ENCODE data around the gene NME7.

NME7 gene

GRCh38 chr1:169110236-169110635 lies 257.4 kb downstream of the NME7 start:
- peaks cover 30% of the 10 kb centered on the region for H3K4me1 ChIP-seq (ENCODE audit: control insufficient read depth, insufficient read depth, low read length)

GRCh38 chr1:169109561-169110134 lies 257.9 kb downstream of the NME7 start:
- H3K36me3 ChIP-seq (ENCODE audit: control insufficient read depth, insufficient read depth, low read length), result peaks cover 11% of the 10 kb centered on the region
- H3K4me1 ChIP-seq (ENCODE audit: control insufficient read depth, insufficient read depth, low read length), result peaks cover 30% of the 10 kb centered on the region
- peak overlapping the region; percentile 94 for H3K27ac ChIP-seq (ENCODE audit: low read depth, low read length)
- no peaks in the 10 kb centered on the region for H3K27me3 ChIP-seq (ENCODE audit: control insufficient read depth, insufficient read depth, low read length)
- peak overlapping the region; percentile 96 for H3K9ac ChIP-seq (ENCODE audit: low read length)
- peak overlapping the region; percentile 96 for H3K4me3 ChIP-seq (ENCODE audit: low read length)

More at GRCh38 chr1:169110236-169110635, 257.4 kb downstream of the NME7 start:
- Histone ChIP-seq H3K4me3 (ENCODE audit: low read length) (peak overlapping the region; percentile 96), H3K9ac (ENCODE audit: low read length) (no peak overlapping the region), H3K36me3 (ENCODE audit: control insufficient read depth, insufficient read depth, low read length) (peaks cover 11% of the 10 kb centered on the region), H3K27ac (ENCODE audit: low read depth, low read length) (peak overlapping the region; percentile 94), H3K27me3 (ENCODE audit: control insufficient read depth, insufficient read depth, low read length) (no peaks in the 10 kb centered on the region)

GRCh38 chr1:169108863-169109560 lies 258.6 kb downstream of the NME7 start:
- Histone ChIP-seq H3K9ac (ENCODE audit: low read length) (peak overlapping the region; percentile 96), H3K36me3 (ENCODE audit: control insufficient read depth, insufficient read depth, low read length) (peaks cover 11% of the 10 kb centered on the region), H3K27me3 (ENCODE audit: control insufficient read depth, insufficient read depth, low read length) (no peaks in the 10 kb centered on the region), H3K4me3 (ENCODE audit: low read length) (peak overlapping the region; percentile 96), H3K27ac (ENCODE audit: low read depth, low read length) (peak overlapping the region; percentile 94), H3K4me1 (ENCODE audit: control insufficient read depth, insufficient read depth, low read length) (peaks cover 29% of the 10 kb centered on the region)

GRCh38 chr1:169108223-169108622 lies 259.4 kb downstream of the NME7 start:
- Histone ChIP-seq H3K27ac (ENCODE audit: low read depth, low read length) (peak overlapping the region; percentile 94), H3K36me3 (ENCODE audit: control insufficient read depth, insufficient read depth, low read length) (peaks cover 11% of the 10 kb centered on the region), H3K27me3 (ENCODE audit: control insufficient read depth, insufficient read depth, low read length) (no peaks in the 10 kb centered on the region), H3K9ac (ENCODE audit: low read length) (peak overlapping the region; percentile 96), H3K4me3 (ENCODE audit: low read length) (peak overlapping the region; percentile 96), H3K4me1 (ENCODE audit: control insufficient read depth, insufficient read depth, low read length) (peaks cover 26% of the 10 kb centered on the region)

- Histone ChIP-seq H3K4me1 (ENCODE audit: control insufficient read depth, insufficient read depth, low read length) (peaks cover 31% of the 10 kb centered on the region), H3K4me3 (ENCODE audit: low read length) (peak overlapping the region; percentile 96), H3K27me3 (ENCODE audit: control insufficient read depth, insufficient read depth, low read length) (no peaks in the 10 kb centered on the region)
These were observed 259.9 kb downstream of the NME7 start for GRCh38 chr1:169107603-169108208.

DNA sequence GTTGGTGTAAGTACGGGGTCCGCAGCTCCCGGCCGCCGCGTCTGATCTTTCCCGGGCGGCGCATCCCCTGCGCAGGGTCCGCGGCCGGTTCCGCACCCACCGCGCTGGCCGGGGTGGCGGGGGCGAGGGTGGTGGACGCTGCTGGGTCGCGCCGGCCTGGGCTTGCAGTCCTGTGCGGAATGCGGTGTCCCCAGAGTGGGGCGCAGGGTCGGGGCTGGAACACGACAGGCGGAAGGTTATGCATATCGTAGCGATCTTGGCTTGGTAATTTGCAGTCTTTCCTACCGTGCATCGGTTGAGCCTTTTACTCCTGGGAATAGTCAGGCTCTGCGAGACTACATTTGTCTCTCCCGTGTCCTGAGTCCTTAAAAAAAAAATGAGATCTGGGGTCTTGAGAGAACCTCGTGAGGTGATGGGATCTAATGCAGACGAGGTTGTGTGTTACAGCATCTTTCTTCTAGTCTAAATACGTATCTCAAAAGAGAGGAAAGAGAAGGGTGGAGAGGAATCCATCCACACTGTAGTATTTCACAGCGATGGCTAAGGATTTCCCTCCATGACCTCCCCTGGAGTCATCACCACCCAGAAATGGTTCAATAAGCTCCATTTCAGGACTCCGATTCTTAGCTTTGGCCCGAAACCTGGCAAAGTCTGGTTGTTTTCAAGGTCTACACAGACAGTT lies 260.5 kb downstream of the NME7 start:
- H3K4me3 ChIP-seq (ENCODE audit: low read length), result peak overlapping the region; percentile 96
- H3K27me3 ChIP-seq (ENCODE audit: control insufficient read depth, insufficient read depth, low read length), result no peaks in the 10 kb centered on the region
- peak overlapping the region; percentile 94 for H3K27ac ChIP-seq (ENCODE audit: low read depth, low read length)
- H3K9ac ChIP-seq (ENCODE audit: low read length), result peak overlapping the region; percentile 93
- H3K4me1 ChIP-seq (ENCODE audit: control insufficient read depth, insufficient read depth, low read length), result peaks cover 32% of the 10 kb centered on the region
- peaks cover 7% of the 10 kb centered on the region for H3K36me3 ChIP-seq (ENCODE audit: control insufficient read depth, insufficient read depth, low read length)

More at GRCh38 chr1:169107603-169108208, 259.9 kb downstream of the NME7 start:
- Histone ChIP-seq H3K27ac (ENCODE audit: low read depth, low read length) (peak overlapping the region; percentile 94), H3K9ac (ENCODE audit: low read length) (peak overlapping the region; percentile 96), H3K36me3 (ENCODE audit: control insufficient read depth, insufficient read depth, low read length) (peaks cover 11% of the 10 kb centered on the region)

- Histone ChIP-seq H3K4me1 (ENCODE audit: control insufficient read depth, insufficient read depth, low read length) (peaks cover 24% of the 10 kb centered on the region), H3K27ac (ENCODE audit: low read depth, low read length) (peak within 1 kb of the TSS; percentile 94), H3K36me3 (ENCODE audit: control insufficient read depth, insufficient read depth, low read length) (peaks cover 1% of the 10 kb centered on the region), H3K27me3 (ENCODE audit: control insufficient read depth, insufficient read depth, low read length) (no peaks in the 10 kb centered on the region), H3K9ac (ENCODE audit: low read length) (peak within 1 kb of the TSS; percentile 93), H3K4me3 (ENCODE audit: low read length) (peak within 1 kb of the TSS; percentile 96)
These were observed 261.3 kb downstream of the NME7 start, which contains the start of gene ATP1B1 for GRCh38 chr1:169106095-169106920. TSS of gene ATP1B1 (plus strand) at chr1:169106690. CDS start at chr1:169106830, 140 bp downstream.

- H3K27me3 ChIP-seq (ENCODE audit: control insufficient read depth, insufficient read depth, low read length), result no peaks in the 10 kb centered on the region
- H3K4me3 ChIP-seq (ENCODE audit: low read length), result peak overlapping the region; percentile 75
- H3K36me3 ChIP-seq (ENCODE audit: control insufficient read depth, insufficient read depth, low read length), result no peaks in the 10 kb centered on the region
- peak overlapping the region; percentile 86 for H3K27ac ChIP-seq (ENCODE audit: low read depth, low read length)
- H3K4me1 ChIP-seq (ENCODE audit: control insufficient read depth, insufficient read depth, low read length), result peaks cover 21% of the 10 kb centered on the region
- peak overlapping the region; percentile 35 for H3K9ac ChIP-seq (ENCODE audit: low read length)
These were observed 262.0 kb downstream of the NME7 start for GRCh38 chr1:169105434-169106094.

DNA sequence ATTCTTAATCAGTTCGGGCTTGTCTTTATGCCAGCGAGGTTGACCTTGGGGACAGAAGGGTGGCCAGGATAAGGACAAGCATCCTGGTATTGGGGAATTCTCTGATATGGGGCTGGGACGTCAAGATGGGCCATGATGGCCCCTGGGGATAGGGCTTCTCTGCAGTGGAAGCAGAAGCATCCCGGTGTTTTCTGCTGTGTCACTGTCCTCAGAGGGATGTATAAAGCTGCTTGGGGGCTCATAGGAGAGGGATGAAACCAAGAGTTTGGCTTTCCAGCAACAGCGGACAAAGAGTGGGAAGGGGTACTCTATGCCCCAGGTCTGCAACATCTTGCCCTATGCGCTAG lies 262.5 kb downstream of the NME7 start:
- H3K4me1 ChIP-seq (ENCODE audit: control insufficient read depth, insufficient read depth, low read length), result peaks cover 18% of the 10 kb centered on the region
- H3K9ac ChIP-seq (ENCODE audit: low read length), result peak overlapping the region; percentile 35
- peak overlapping the region; percentile 75 for H3K4me3 ChIP-seq (ENCODE audit: low read length)
- H3K27me3 ChIP-seq (ENCODE audit: control insufficient read depth, insufficient read depth, low read length), result no peaks in the 10 kb centered on the region
- no peaks in the 10 kb centered on the region for H3K36me3 ChIP-seq (ENCODE audit: control insufficient read depth, insufficient read depth, low read length)
- H3K27ac ChIP-seq (ENCODE audit: low read depth, low read length), result peak overlapping the region; percentile 11

DNA sequence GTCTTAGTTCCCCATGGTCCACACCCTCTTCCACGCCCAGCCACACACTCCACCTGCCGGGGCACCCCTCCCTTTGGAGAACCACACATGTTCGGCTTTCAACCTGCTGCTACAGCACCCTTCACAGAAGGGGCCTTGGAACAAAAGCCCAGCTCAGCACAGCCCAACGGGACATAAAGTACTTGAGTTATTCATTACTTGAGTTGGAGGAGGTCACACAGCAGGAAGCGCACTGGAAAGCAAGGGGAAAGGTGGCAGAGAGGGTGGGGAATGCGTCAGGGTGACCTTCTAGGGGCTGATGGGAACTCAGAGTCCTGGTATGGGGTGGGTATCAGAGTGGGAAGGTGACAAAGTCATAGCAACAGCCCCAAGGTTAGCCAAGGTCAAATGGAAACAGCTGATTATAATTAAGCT lies 264.1 kb downstream of the NME7 start:
- H3K27ac ChIP-seq (ENCODE audit: low read depth, low read length), result peak overlapping the region; percentile 30
- H3K27me3 ChIP-seq (ENCODE audit: control insufficient read depth, insufficient read depth, low read length), result no peaks in the 10 kb centered on the region
- H3K4me3 ChIP-seq (ENCODE audit: low read length), result no peak overlapping the region
- no peak overlapping the region for H3K9ac ChIP-seq (ENCODE audit: low read length)
- H3K4me1 ChIP-seq (ENCODE audit: control insufficient read depth, insufficient read depth, low read length), result peaks cover 16% of the 10 kb centered on the region
- H3K36me3 ChIP-seq (ENCODE audit: control insufficient read depth, insufficient read depth, low read length), result no peaks in the 10 kb centered on the region

DNA sequence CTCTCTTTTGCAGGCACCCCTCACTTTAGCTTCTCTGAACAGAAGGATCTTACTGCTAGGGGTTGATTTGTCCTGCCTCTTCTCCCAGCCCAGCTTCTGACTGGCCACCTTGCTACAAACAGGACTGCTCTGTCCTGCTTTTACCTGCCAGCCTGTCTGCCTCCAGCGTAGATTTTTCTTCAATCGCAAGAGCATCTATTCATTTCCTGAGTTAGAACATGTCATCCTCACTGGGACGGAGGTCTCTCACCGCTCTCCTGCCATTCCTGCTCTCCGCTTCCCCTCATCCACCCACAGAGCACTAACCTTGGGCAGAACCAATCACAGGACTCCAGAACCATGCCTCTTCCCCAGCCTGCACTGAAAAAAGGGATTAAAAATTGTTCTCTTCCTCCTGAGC lies 264.6 kb downstream of the NME7 start:
- Histone ChIP-seq H3K4me1 (ENCODE audit: control insufficient read depth, insufficient read depth, low read length) (peaks cover 16% of the 10 kb centered on the region), H3K36me3 (ENCODE audit: control insufficient read depth, insufficient read depth, low read length) (no peaks in the 10 kb centered on the region), H3K27ac (ENCODE audit: low read depth, low read length) (peak overlapping the region; percentile 30), H3K27me3 (ENCODE audit: control insufficient read depth, insufficient read depth, low read length) (no peaks in the 10 kb centered on the region), H3K9ac (ENCODE audit: low read length) (peak overlapping the region; percentile 36), H3K4me3 (ENCODE audit: low read length) (peak overlapping the region; percentile 51)

Measured in rectal smooth muscle tissue (tissue), 1 donor.